GM19035 (cell line): ENCODE data around the gene PCDHB6.
"Not testable (repeated sequence)": the region's sequence is repeated elsewhere in the genome, so short reads cannot be mapped to it uniquely, and the experiment has no call there.

ENCODE experiments used
- ATAC-seq: cut with Tn5 transposase; IDR thresholded peaks from one replicate; pipeline ENCODE4 v1.9.1; 2021; ENCODE audit not compliant: unreplicated experiment

The PCDHB6 gene

GRCh38 chr5:141149812-141150211 lies at the start of gene PCDHB6:
TSS of gene PCDHB6 (plus strand) at chr5:141150057. CDS start at chr5:141150258, 201 bp downstream.
- ATAC-seq: no peak

GRCh38 chr5:141100243-141100805 lies 49.5 kb upstream of the PCDHB6 start, which contains the start of gene PCDHB3:
TSS of gene PCDHB3 (plus strand) at chr5:141100473. CDS start at chr5:141100650, 177 bp downstream.
- no peak for ATAC-seq

- ATAC-seq: no peak
These were observed 48.8 kb upstream of the PCDHB6 start for GRCh38 chr5:141101059-141101458.

GRCh38 chr5:141102070-141102469 lies 47.8 kb upstream of the PCDHB6 start:
- not testable (repeated sequence) for ATAC-seq

- not testable (repeated sequence) for ATAC-seq
These were observed 47.4 kb upstream of the PCDHB6 start for GRCh38 chr5:141102471-141102870.

GRCh38 chr5:141105350-141105749 lies 44.5 kb upstream of the PCDHB6 start:
- no peak for ATAC-seq

- no peak for ATAC-seq
These were observed 30.6 kb upstream of the PCDHB6 start for GRCh38 chr5:141119250-141119649.

GRCh38 chr5:141121563-141121962 lies 28.3 kb upstream of the PCDHB6 start, which contains the start of gene PCDHB4:
TSS of gene PCDHB4 (plus strand) at chr5:141121818. CDS start at chr5:141121999, 181 bp downstream.
- no peak for ATAC-seq

- no peak for ATAC-seq
These were observed 27.9 kb upstream of the PCDHB6 start for GRCh38 chr5:141121985-141122384.

GRCh38 chr5:141123396-141124135 lies 26.3 kb upstream of the PCDHB6 start:
- ATAC-seq: not testable (repeated sequence)

GRCh38 chr5:141127305-141127704 lies 22.6 kb upstream of the PCDHB6 start:
- ATAC-seq: no peak

GRCh38 chr5:141135030-141135717 lies 14.7 kb upstream of the PCDHB6 start, which contains the start of gene PCDHB5:
TSS of gene PCDHB5 (plus strand) at chr5:141135206. CDS start at chr5:141135435, 229 bp downstream.
- ATAC-seq: no peak

GRCh38 chr5:141135718-141136266 lies 14.1 kb upstream of the PCDHB6 start:
- ATAC-seq: no peak

- ATAC-seq: not testable (repeated sequence)
These were observed 12.5 kb upstream of the PCDHB6 start for GRCh38 chr5:141137346-141137745.

GRCh38 chr5:141150224-141150992 lies 551 bp downstream of the PCDHB6 start:
- ATAC-seq: no peak

- no peak for ATAC-seq
These were observed 1.1 kb downstream of the PCDHB6 start for GRCh38 chr5:141150993-141151325.

GRCh38 chr5:141151632-141152031 lies 1.8 kb downstream of the PCDHB6 start:
- ATAC-seq: not testable (repeated sequence)

GRCh38 chr5:141152096-141152495 lies 2.2 kb downstream of the PCDHB6 start:
- not testable (repeated sequence) for ATAC-seq

GRCh38 chr5:141155540-141156374 lies 5.9 kb downstream of the PCDHB6 start:
- ATAC-seq: no peak

- ATAC-seq: not testable (repeated sequence)
These were observed 7.5 kb downstream of the PCDHB6 start for GRCh38 chr5:141157356-141157755.
